ENCODE results near the gene RASSF6.

- TF ChIP-seq, protein P1, sequence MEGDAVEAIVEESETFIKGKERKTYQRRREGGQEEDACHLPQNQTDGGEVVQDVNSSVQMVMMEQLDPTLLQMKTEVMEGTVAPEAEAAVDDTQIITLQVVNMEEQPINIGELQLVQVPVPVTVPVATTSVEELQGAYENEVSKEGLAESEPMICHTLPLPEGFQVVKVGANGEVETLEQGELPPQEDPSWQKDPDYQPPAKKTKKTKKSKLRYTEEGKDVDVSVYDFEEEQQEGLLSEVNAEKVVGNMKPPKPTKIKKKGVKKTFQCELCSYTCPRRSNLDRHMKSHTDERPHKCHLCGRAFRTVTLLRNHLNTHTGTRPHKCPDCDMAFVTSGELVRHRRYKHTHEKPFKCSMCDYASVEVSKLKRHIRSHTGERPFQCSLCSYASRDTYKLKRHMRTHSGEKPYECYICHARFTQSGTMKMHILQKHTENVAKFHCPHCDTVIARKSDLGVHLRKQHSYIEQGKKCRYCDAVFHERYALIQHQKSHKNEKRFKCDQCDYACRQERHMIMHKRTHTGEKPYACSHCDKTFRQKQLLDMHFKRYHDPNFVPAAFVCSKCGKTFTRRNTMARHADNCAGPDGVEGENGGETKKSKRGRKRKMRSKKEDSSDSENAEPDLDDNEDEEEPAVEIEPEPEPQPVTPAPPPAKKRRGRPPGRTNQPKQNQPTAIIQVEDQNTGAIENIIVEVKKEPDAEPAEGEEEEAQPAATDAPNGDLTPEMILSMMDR (IDR thresholded peaks at IDR 0.05), result no peak
- TF ChIP-seq POLR2AphosphoS5 (IDR thresholded peaks at IDR 0.05) (no peak), POLR2A (IDR thresholded peaks at IDR 0.05) (no peak)
Observed at GRCh38 chr4:73577371-73577770, 42.9 kb downstream of the RASSF6 start.
